Measurements from ENCODE around the gene CEACAM20. TPM values are rescaled to one million over a fixed set of nuclear protein-coding genes. Genes with fewer than 3 reads are reported as not detected.

The CEACAM20 gene
- total RNA-seq, 1 experiment from 2014 or later, result not detected

GRCh38 chr19:44557933-44558332 lies 28.5 kb upstream of the CEACAM20 start:
- H3K36me3 Mint-ChIP-seq, result no peaks in the 10 kb centered on the region
- H3K27me3 Mint-ChIP-seq (ENCODE audit: low read depth), result peaks cover 7% of the 10 kb centered on the region
- TF ChIP-seq MAX (CRISPR knock-in tag; IDR thresholded peaks at IDR 0.05) (no peak), ZNF396 (CRISPR knock-in tag; IDR thresholded peaks at IDR 0.05; ENCODE audit: borderline replicate concordance) (no peak), ZNF423 (CRISPR knock-in tag; IDR thresholded peaks at IDR 0.05) (no peak), OVOL2 (CRISPR knock-in tag; IDR thresholded peaks at IDR 0.05; ENCODE audit: borderline replicate concordance) (no peak), ZNF425 (CRISPR knock-in tag; conservative IDR thresholded peaks at IDR 0.05) (no peak), TCF7 (CRISPR knock-in tag; IDR thresholded peaks at IDR 0.05; ENCODE audit: low read depth) (no peak), KAT7 (CRISPR knock-in tag; IDR thresholded peaks at IDR 0.05; ENCODE audit: borderline replicate concordance) (no peak), GRHL2 (CRISPR knock-in tag; IDR thresholded peaks at IDR 0.05; ENCODE audit: insufficient replicate concordance, severe bottlenecking) (no peak), ATF2 (CRISPR knock-in tag; IDR thresholded peaks at IDR 0.05; ENCODE audit: borderline replicate concordance, low read depth) (no peak), ELF4 (CRISPR knock-in tag; IDR thresholded peaks at IDR 0.05; ENCODE audit: low read depth) (no peak), RORB (CRISPR knock-in tag; IDR thresholded peaks at IDR 0.05) (no peak), E2F5 (CRISPR knock-in tag; IDR thresholded peaks at IDR 0.05) (no peak), ETV6 (CRISPR knock-in tag; IDR thresholded peaks at IDR 0.05) (no peak), RELA (CRISPR knock-in tag; IDR thresholded peaks at IDR 0.05; ENCODE audit: borderline replicate concordance) (no peak), TEAD1 (CRISPR knock-in tag; IDR thresholded peaks at IDR 0.05) (no peak), STAT6 (CRISPR knock-in tag; conservative IDR thresholded peaks at IDR 0.05; ENCODE audit: low read depth) (no peak), SP1 (CRISPR knock-in tag; conservative IDR thresholded peaks at IDR 0.05) (no peak), ZNF263 (CRISPR knock-in tag; IDR thresholded peaks at IDR 0.05; ENCODE audit: low read depth) (no peak), ERG (CRISPR knock-in tag; IDR thresholded peaks at IDR 0.05) (no peak), ZMAT4 (CRISPR knock-in tag; IDR thresholded peaks at IDR 0.05) (no peak)
- ChIA-PET POLR2A (no interaction called here), CTCF (interaction anchor here (1.7 to 5.6 kb wide), 2 partner anchors 13 to 19 kb away, joined by 6 to 29 read pairs; no protein-coding TSS in a partner anchor)
- H3K9me3 Mint-ChIP-seq, result peaks cover 8% of the 10 kb centered on the region
- no peak overlapping the region for H3K27ac Mint-ChIP-seq
- no peak for DNase-seq (ENCODE audit: low spot score)
- H3K4me1 Mint-ChIP-seq, result no peaks in the 10 kb centered on the region
- no peak overlapping the region for H3K4me3 Mint-ChIP-seq
- ATAC-seq, result no peak
